GM12878 (cell line): ENCODE data around the gene KRT80. TPM values are rescaled to one million over a fixed set of nuclear protein-coding genes. Genes with fewer than 3 reads are reported as not detected.

Source experiments
- BRCA1 ChIP-seq: IDR thresholded peaks from 2 replicates; pipeline ENCODE4 v1.6.1; 2011; ENCODE audit warnings: low read depth, low read length, improper control_type of control experiment
- CHD1 ChIP-seq: IDR thresholded peaks from 2 replicates; pipeline ENCODE4 v1.6.1; 2012; ENCODE audit warnings: low read depth, low read length, improper control_type of control experiment
- CREM ChIP-seq: IDR thresholded peaks from 2 replicates; pipeline ENCODE4 v1.6.1; 2014; ENCODE audit warnings: antibody characterized with exemption, low read depth
- EP300 ChIP-seq, 2 experiments: fragments of 150-350 bp in 1 of 2; IDR thresholded peaks; 2 replicates each; pipeline ENCODE4 v1.6.1; 2011 to 2012; ENCODE audit warnings: low read depth in 2 of 2, low read length in 2 of 2, borderline replicate concordance in 1 of 2, improper control_type of control experiment in 1 of 2, inconsistent platforms in 1 of 2; ENCODE audit not compliant: control insufficient read depth in 1 of 2
- GABPA ChIP-seq: IDR thresholded peaks from 2 replicates; pipeline ENCODE4 v1.6.1; 2014; ENCODE audit warnings: antibody characterized with exemption, low read depth, mild to moderate bottlenecking, inconsistent platforms
- GATAD2B ChIP-seq: fragments of 450-650 bp; conservative IDR thresholded peaks from 2 replicates; pipeline ENCODE4 v1.6.1; 2017; ENCODE audit warnings: low read depth, mild to moderate bottlenecking, moderate library complexity
- HDGF ChIP-seq: fragments of 450-650 bp; IDR thresholded peaks from 2 replicates; pipeline ENCODE4 v1.6.1; 2016; ENCODE audit warnings: antibody characterized with exemption
- IKZF2 ChIP-seq, 2 experiments: fragments of 450-650 bp; IDR thresholded peaks; 2 replicates each; pipeline ENCODE4 v1.6.1; 2017; ENCODE audit warnings: mild to moderate bottlenecking in 2 of 2, moderate library complexity in 2 of 2
- MAX ChIP-seq: IDR thresholded peaks from 2 replicates; pipeline ENCODE4 v1.6.1; 2012; ENCODE audit warnings: low read depth, low read length, improper control_type of control experiment
- MXI1 ChIP-seq: fragments of 150-350 bp; IDR thresholded peaks from 2 replicates; pipeline ENCODE4 v1.6.1; 2011; ENCODE audit warnings: low read depth, mild to moderate bottlenecking, inconsistent platforms, low read length, improper control_type of control experiment
- NFYB ChIP-seq: IDR thresholded peaks from 2 replicates; pipeline ENCODE4 v1.6.1; 2011; ENCODE audit warnings: low read depth, mild to moderate bottlenecking, low read length, improper control_type of control experiment, moderate library complexity; ENCODE audit not compliant: insufficient read depth
- NRF1 ChIP-seq: conservative IDR thresholded peaks from 2 replicates; pipeline ENCODE4 v1.6.1; 2011; ENCODE audit warnings: mild to moderate bottlenecking, low read depth, low read length, improper control_type of control experiment
- PAX8 ChIP-seq: fragments of 450-650 bp; IDR thresholded peaks from 2 replicates; pipeline ENCODE4 v1.6.1; 2017; ENCODE audit warnings: mild to moderate bottlenecking, moderate library complexity
- POLR2A ChIP-seq: IDR thresholded peaks from 2 replicates; pipeline ENCODE4 v1.6.1; 2011; ENCODE audit warnings: low read depth, mild to moderate bottlenecking, low read length
- POLR2AphosphoS5 ChIP-seq: IDR thresholded peaks from 2 replicates; pipeline ENCODE4 v1.6.1; 2011; ENCODE audit warnings: mild to moderate bottlenecking, low read length, inconsistent platforms
- RAD21 ChIP-seq: IDR thresholded peaks from 2 replicates; pipeline ENCODE4 v1.6.1; 2011; ENCODE audit warnings: mild to moderate bottlenecking, low read depth, low read length, moderate library complexity; ENCODE audit not compliant: insufficient read depth
- TCF12 ChIP-seq: IDR thresholded peaks from 2 replicates; pipeline ENCODE4 v1.6.1; 2011; ENCODE audit warnings: low read depth, mild to moderate bottlenecking, low read length
- USF1 ChIP-seq: IDR thresholded peaks from 2 replicates; pipeline ENCODE4 v1.6.1; 2011; ENCODE audit warnings: borderline replicate concordance, low read depth, mild to moderate bottlenecking, moderate library complexity, mixed read lengths, low read length; ENCODE audit not compliant: insufficient read depth; ENCODE audit errors: extremely low read length
- polyA plus RNA-seq, 11 experiments: library from polyadenylated mRNA; depleted of rRNA in 4 of 11; unstranded in 6 of 11; stranded (reverse) in 5 of 11; fragments of >200 nt; fragmentation: Nextera tagmentation in 4 of 11; fragmentation: Illumina TruSeq in 1 of 11; extraction: Ambion mirVana in 4 of 11; extraction: Trizol in 1 of 11; gene quantifications; 1 replicate in 1 of 11; 2 replicates in 10 of 11; pipeline versions ENCODE4 v1.2.1 to v1.2.3, GENCODE V29; 2011 to 2016; ENCODE audit warnings: inconsistent platforms in 2 of 11, missing spikeins in 2 of 11, low read depth in 1 of 11
- total RNA-seq, 4 experiments: library from RNA; depleted of rRNA in 3 of 4; stranded (reverse); fragments of >200 nt in 3 of 4; fragmentation: Illumina TruSeq in 1 of 4; extraction: Trizol in 1 of 4; gene quantifications; 2 replicates each; pipeline versions ENCODE4 v1.2.1 to v1.2.3, GENCODE V29; 2013 to 2021
- TF ChIP-seq, protein P1 (sequence below): IDR thresholded peaks from 2 replicates; pipeline ENCODE4 v1.6.1; 2012; ENCODE audit warnings: improper control_type of control experiment, low read depth, low read length; ENCODE audit not compliant: insufficient replicate concordance
- TF ChIP-seq, protein P2 (sequence below): fragments of 450-650 bp; IDR thresholded peaks from 2 replicates; pipeline ENCODE4 v1.6.1; 2017; ENCODE audit warnings: mild to moderate bottlenecking
- TF ChIP-seq, protein P3 (sequence below): IDR thresholded peaks from 2 replicates; pipeline ENCODE4 v1.6.1; 2012; ENCODE audit warnings: low read length, inconsistent platforms

Gene KRT80
- total and polyA plus RNA-seq, 10 of the 15 experiments (the other 5 are each of a cell fraction or from before 2014, with no cell fraction given) = 0.01 TPM; not detected in 9

- TF ChIP-seq, protein P1, sequence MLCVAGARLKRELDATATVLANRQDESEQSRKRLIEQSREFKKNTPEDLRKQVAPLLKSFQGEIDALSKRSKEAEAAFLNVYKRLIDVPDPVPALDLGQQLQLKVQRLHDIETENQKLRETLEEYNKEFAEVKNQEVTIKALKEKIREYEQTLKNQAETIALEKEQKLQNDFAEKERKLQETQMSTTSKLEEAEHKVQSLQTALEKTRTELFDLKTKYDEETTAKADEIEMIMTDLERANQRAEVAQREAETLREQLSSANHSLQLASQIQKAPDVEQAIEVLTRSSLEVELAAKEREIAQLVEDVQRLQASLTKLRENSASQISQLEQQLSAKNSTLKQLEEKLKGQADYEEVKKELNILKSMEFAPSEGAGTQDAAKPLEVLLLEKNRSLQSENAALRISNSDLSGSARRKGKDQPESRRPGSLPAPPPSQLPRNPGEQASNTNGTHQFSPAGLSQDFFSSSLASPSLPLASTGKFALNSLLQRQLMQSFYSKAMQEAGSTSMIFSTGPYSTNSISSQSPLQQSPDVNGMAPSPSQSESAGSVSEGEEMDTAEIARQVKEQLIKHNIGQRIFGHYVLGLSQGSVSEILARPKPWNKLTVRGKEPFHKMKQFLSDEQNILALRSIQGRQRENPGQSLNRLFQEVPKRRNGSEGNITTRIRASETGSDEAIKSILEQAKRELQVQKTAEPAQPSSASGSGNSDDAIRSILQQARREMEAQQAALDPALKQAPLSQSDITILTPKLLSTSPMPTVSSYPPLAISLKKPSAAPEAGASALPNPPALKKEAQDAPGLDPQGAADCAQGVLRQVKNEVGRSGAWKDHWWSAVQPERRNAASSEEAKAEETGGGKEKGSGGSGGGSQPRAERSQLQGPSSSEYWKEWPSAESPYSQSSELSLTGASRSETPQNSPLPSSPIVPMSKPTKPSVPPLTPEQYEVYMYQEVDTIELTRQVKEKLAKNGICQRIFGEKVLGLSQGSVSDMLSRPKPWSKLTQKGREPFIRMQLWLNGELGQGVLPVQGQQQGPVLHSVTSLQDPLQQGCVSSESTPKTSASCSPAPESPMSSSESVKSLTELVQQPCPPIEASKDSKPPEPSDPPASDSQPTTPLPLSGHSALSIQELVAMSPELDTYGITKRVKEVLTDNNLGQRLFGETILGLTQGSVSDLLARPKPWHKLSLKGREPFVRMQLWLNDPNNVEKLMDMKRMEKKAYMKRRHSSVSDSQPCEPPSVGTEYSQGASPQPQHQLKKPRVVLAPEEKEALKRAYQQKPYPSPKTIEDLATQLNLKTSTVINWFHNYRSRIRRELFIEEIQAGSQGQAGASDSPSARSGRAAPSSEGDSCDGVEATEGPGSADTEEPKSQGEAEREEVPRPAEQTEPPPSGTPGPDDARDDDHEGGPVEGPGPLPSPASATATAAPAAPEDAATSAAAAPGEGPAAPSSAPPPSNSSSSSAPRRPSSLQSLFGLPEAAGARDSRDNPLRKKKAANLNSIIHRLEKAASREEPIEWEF = no peak
- TF ChIP-seq MXI1 (no peak), POLR2AphosphoS5 (no peak), NRF1 (no peak), GATAD2B (no peak), EP300 (IDR thresholded peaks at IDR 0.05; ENCODE audit: borderline replicate concordance in 1 of 2, control insufficient read depth in 1 of 2, low read depth in 2 of 2, low read length in 2 of 2) (no peak), BRCA1 (no peak), GABPA (no peak), TCF12 (no peak), POLR2A (0 out of 2 replicates have a peak, but pooled peaks have one; percentile 33), CREM (no peak), NFYB (no peak), USF1 (no peak), HDGF (peak; percentile 69), PAX8 (no peak), RAD21 (peak; percentile 32; the same call in 1 of the 2 replicates), CHD1 (no peak), IKZF2 (IDR thresholded peaks at IDR 0.05) (no peak), MAX (no peak)
- TF ChIP-seq, protein P2, sequence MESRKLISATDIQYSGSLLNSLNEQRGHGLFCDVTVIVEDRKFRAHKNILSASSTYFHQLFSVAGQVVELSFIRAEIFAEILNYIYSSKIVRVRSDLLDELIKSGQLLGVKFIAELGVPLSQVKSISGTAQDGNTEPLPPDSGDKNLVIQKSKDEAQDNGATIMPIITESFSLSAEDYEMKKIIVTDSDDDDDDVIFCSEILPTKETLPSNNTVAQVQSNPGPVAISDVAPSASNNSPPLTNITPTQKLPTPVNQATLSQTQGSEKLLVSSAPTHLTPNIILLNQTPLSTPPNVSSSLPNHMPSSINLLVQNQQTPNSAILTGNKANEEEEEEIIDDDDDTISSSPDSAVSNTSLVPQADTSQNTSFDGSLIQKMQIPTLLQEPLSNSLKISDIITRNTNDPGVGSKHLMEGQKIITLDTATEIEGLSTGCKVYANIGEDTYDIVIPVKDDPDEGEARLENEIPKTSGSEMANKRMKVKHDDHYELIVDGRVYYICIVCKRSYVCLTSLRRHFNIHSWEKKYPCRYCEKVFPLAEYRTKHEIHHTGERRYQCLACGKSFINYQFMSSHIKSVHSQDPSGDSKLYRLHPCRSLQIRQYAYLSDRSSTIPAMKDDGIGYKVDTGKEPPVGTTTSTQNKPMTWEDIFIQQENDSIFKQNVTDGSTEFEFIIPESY = no peak
- TF ChIP-seq, protein P3, sequence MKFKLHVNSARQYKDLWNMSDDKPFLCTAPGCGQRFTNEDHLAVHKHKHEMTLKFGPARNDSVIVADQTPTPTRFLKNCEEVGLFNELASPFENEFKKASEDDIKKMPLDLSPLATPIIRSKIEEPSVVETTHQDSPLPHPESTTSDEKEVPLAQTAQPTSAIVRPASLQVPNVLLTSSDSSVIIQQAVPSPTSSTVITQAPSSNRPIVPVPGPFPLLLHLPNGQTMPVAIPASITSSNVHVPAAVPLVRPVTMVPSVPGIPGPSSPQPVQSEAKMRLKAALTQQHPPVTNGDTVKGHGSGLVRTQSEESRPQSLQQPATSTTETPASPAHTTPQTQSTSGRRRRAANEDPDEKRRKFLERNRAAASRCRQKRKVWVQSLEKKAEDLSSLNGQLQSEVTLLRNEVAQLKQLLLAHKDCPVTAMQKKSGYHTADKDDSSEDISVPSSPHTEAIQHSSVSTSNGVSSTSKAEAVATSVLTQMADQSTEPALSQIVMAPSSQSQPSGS = no peak
Measured at GRCh38 chr12:52119398-52120254, 72.2 kb downstream of the KRT80 start (continued).
